H9 (cell line): ENCODE measurements around the gene ABCF1. TPM values are rescaled to one million over a fixed set of nuclear protein-coding genes. Genes with fewer than 3 reads are reported as not detected.

ENCODE experiments used
- DNase-seq: peaks from one replicate; pipeline ENCODE4 v3.0.0-alpha.2; 2017
- H2AFZ ChIP-seq: one replicate; pipeline ENCODE4 v1.6.1; 2013; ENCODE audit warnings: mild to moderate bottlenecking, low read length, control low read depth, moderate library complexity
- H2AK5ac ChIP-seq: 2 replicates; pipeline ENCODE4 v1.6.1; 2013; ENCODE audit warnings: low read length, control low read depth, mixed read lengths; ENCODE audit not compliant: insufficient read length
- H2BK120ac ChIP-seq: one replicate; pipeline ENCODE4 v1.6.1; 2013; ENCODE audit warnings: low read depth, mild to moderate bottlenecking, low read length, control low read depth, inconsistent platforms; ENCODE audit not compliant: poor library complexity, severe bottlenecking
- H2BK12ac ChIP-seq: 2 replicates; pipeline ENCODE4 v1.6.1; 2013; ENCODE audit warnings: low read length, control low read depth, mixed read lengths, low read depth; ENCODE audit not compliant: insufficient read length
- H2BK15ac ChIP-seq: 2 replicates; pipeline ENCODE4 v1.6.1; 2013; ENCODE audit warnings: low read depth, low read length, control low read depth
- H2BK20ac ChIP-seq: one replicate; pipeline ENCODE4 v1.6.1; 2013; ENCODE audit warnings: low read depth, mild to moderate bottlenecking, low read length, control low read depth, inconsistent platforms; ENCODE audit not compliant: poor library complexity, severe bottlenecking
- H2BK5ac ChIP-seq: 2 replicates; pipeline ENCODE4 v1.6.1; 2013; ENCODE audit warnings: low read length, control low read depth, mixed read lengths; ENCODE audit not compliant: insufficient read length
- H3K14ac ChIP-seq: 2 replicates; pipeline ENCODE4 v1.6.1; 2013; ENCODE audit warnings: low read length, control low read depth; ENCODE audit not compliant: insufficient read depth
- H3K18ac ChIP-seq: 2 replicates; pipeline ENCODE4 v1.6.1; 2013; ENCODE audit warnings: low read depth, mild to moderate bottlenecking, mixed read lengths, low read length, control low read depth; ENCODE audit not compliant: insufficient read length
- H3K23ac ChIP-seq: 2 replicates; pipeline ENCODE4 v1.6.1; 2013; ENCODE audit warnings: low read length, control low read depth, mixed read lengths, low read depth; ENCODE audit not compliant: insufficient read length
- H3K23me2 ChIP-seq: 2 replicates; pipeline ENCODE4 v1.6.1; 2013; ENCODE audit warnings: low read depth, mild to moderate bottlenecking, mixed read lengths, low read length, control low read depth; ENCODE audit not compliant: insufficient read length, poor library complexity, severe bottlenecking
- H3K27ac ChIP-seq: 2 replicates; pipeline ENCODE4 v1.5.1; 2013; ENCODE audit warnings: low read length, control low read depth, mixed read lengths, low read depth; ENCODE audit not compliant: insufficient read length
- H3K27me3 ChIP-seq: 2 replicates; pipeline ENCODE4 v1.6.1; 2013; ENCODE audit warnings: low read length, control low read depth, inconsistent platforms; ENCODE audit not compliant: insufficient read depth
- H3K4ac ChIP-seq: 2 replicates; pipeline ENCODE4 v1.6.1; 2013; ENCODE audit warnings: low read depth, mild to moderate bottlenecking, control low read depth, inconsistent platforms, low read length, moderate library complexity
- H3K4me1 ChIP-seq: 2 replicates; pipeline ENCODE4 v1.6.1; 2013; ENCODE audit warnings: low read length, control low read depth, inconsistent platforms; ENCODE audit not compliant: insufficient read depth
- H3K4me2 ChIP-seq: 2 replicates; pipeline ENCODE4 v1.6.1; 2013; ENCODE audit warnings: low read length, control low read depth, mixed read lengths; ENCODE audit not compliant: insufficient read length, insufficient read depth
- H3K56ac ChIP-seq: 2 replicates; pipeline ENCODE4 v1.6.1; 2013; ENCODE audit warnings: low read depth, mild to moderate bottlenecking, mixed read lengths, low read length, control low read depth; ENCODE audit not compliant: insufficient read length
- H3K79me1 ChIP-seq: 2 replicates; pipeline ENCODE4 v1.6.1; 2013; ENCODE audit warnings: low read depth, mild to moderate bottlenecking, moderate library complexity, low read length, control low read depth, inconsistent platforms; ENCODE audit not compliant: insufficient read depth, poor library complexity, severe bottlenecking
- H3K79me2 ChIP-seq: 2 replicates; pipeline ENCODE4 v1.6.1; 2013; ENCODE audit warnings: low read length, control low read depth, inconsistent platforms; ENCODE audit not compliant: insufficient read depth
- H3K9ac ChIP-seq: 2 replicates; pipeline ENCODE4 v1.6.1; 2013; ENCODE audit warnings: low read length, control low read depth, mixed read lengths; ENCODE audit not compliant: insufficient read length; ENCODE audit errors: extremely low read depth
- H3K9me3 ChIP-seq: one replicate; pipeline ENCODE4 v1.6.1; 2013; ENCODE audit warnings: low read depth, low read length, inconsistent platforms; ENCODE audit not compliant: control insufficient read depth
- H3T11ph ChIP-seq: one replicate; pipeline ENCODE4 v1.6.1; 2013; ENCODE audit warnings: mild to moderate bottlenecking, low read length, control low read depth, inconsistent platforms
- H4K20me1 ChIP-seq: one replicate; pipeline ENCODE4 v1.6.1; 2013; ENCODE audit not compliant: control insufficient read depth, insufficient read length, insufficient read depth
- H4K5ac ChIP-seq: 2 replicates; pipeline ENCODE4 v1.6.1; 2013; ENCODE audit warnings: low read depth, mild to moderate bottlenecking, mixed read lengths, low read length, control low read depth; ENCODE audit not compliant: insufficient read length
- H4K8ac ChIP-seq: replicated peaks from 2 replicates; pipeline ENCODE4 v1.6.1; 2013; ENCODE audit warnings: low read length, control low read depth, mixed read lengths, low read depth; ENCODE audit not compliant: insufficient read length
- H4K91ac ChIP-seq: 2 replicates; pipeline ENCODE4 v1.6.1; 2013; ENCODE audit warnings: low read depth, mild to moderate bottlenecking, moderate library complexity, mixed read lengths, low read length, control low read depth; ENCODE audit not compliant: insufficient read length
- H3K27ac Mint-ChIP-seq, 3 experiments: 2 replicates in 2 of 3; 3 replicates in 1 of 3; pipeline ENCODE4 v1.8.0; 2020 to 2021; ENCODE audit warnings: mixed read lengths in 3 of 3, mild to moderate bottlenecking in 1 of 3, moderate library complexity in 1 of 3
- H3K27me3 Mint-ChIP-seq: 2 replicates; pipeline ENCODE4 v1.8.0; 2021; ENCODE audit warnings: low read depth, mild to moderate bottlenecking, moderate library complexity, mixed read lengths
- H3K36me3 Mint-ChIP-seq, 3 experiments: 2 replicates in 2 of 3; 3 replicates in 1 of 3; pipeline ENCODE4 v1.8.0; 2020 to 2021; ENCODE audit warnings: low read depth in 3 of 3, mixed read lengths in 3 of 3; ENCODE audit not compliant: insufficient read depth in 1 of 3
- H3K4me1 Mint-ChIP-seq, 2 experiments: 2 replicates each; pipeline ENCODE4 v1.8.0; 2020; ENCODE audit warnings: mixed read lengths in 2 of 2
- H3K4me3 Mint-ChIP-seq, 2 experiments: 2 replicates in 1 of 2; 3 replicates in 1 of 2; pipeline ENCODE4 v1.8.0; 2020 to 2021; ENCODE audit warnings: mild to moderate bottlenecking in 2 of 2, mixed read lengths in 2 of 2, moderate library complexity in 1 of 2
- H3K9me3 Mint-ChIP-seq, 2 experiments: 2 replicates in 1 of 2; 3 replicates in 1 of 2; pipeline ENCODE4 v1.8.0; 2020; ENCODE audit warnings: mild to moderate bottlenecking in 2 of 2, mixed read lengths in 2 of 2, moderate library complexity in 1 of 2
- CTCF ChIP-seq: fragments of 200-600 bp; sonication (generic); conservative IDR thresholded peaks from 3 replicates; pipeline ENCODE4 v1.8.0; 2021; ENCODE audit warnings: antibody characterized with exemption, mild to moderate bottlenecking
- WGBS: extraction: QIAGEN DNeasy Blood & Tissue Kit; methylation state at CpG from one replicate; pipeline ENCODE4 v1.1.7; 2013; ENCODE audit warnings: missing lambda C conversion rate, low lambda C conversion rate, mixed read lengths; ENCODE audit not compliant: insufficient read length; ENCODE audit errors: extremely low coverage; 5-methylcytosine and 5-hydroxymethylcytosine counted together
- total RNA-seq: library from RNA; stranded (reverse); gene quantifications from 2 replicates; pipeline ENCODE4 v1.2.1, GENCODE V29; 2021

Gene ABCF1
- total RNA-seq, 1 experiment from 2014 or later = 118 TPM

GRCh38 chr6:30601815-30602641 is 30.8 kb downstream of the ABCF1 start:
- H4K5ac ChIP-seq = no peak overlapping the region
- H3K27me3 ChIP-seq = no peaks in the 10 kb centered on the region
- no peak overlapping the region for H3K27ac ChIP-seq
- WGBS = no CpG with 5 or more reads among the region's 39 CpGs
- DNase-seq = no peak
- H2BK120ac ChIP-seq = no peak overlapping the region
- Mint-ChIP-seq H3K27me3 (peaks cover 2% of the 10 kb centered on the region), H3K4me1 (peaks cover 0 to 2% of the 10 kb centered on the region in 2 experiments; a peak in 1 of 4 replicates), H3K9me3 (no peaks in the 10 kb centered on the region), H3K4me3 (no peak overlapping the region), H3K27ac (no peak overlapping the region), H3K36me3 (peaks cover 54 to 81% (median 73%) of the 10 kb centered on the region in 3 experiments)
- TF ChIP-seq CTCF = no peak
- H4K8ac ChIP-seq = no peak overlapping the region
- H3K56ac ChIP-seq = no peak overlapping the region
- H2BK12ac ChIP-seq = no peak overlapping the region
- no peak overlapping the region for H3T11ph ChIP-seq
- H3K79me1 ChIP-seq = no peaks in the 10 kb centered on the region
- no peak overlapping the region for H2BK5ac ChIP-seq
- H3K23me2 ChIP-seq = no peaks in the 10 kb centered on the region
- no peaks in the 10 kb centered on the region for H3K4me1 ChIP-seq
- no peak overlapping the region for H2BK15ac ChIP-seq
- H2AFZ ChIP-seq = no peak overlapping the region
- H3K18ac ChIP-seq = no peak overlapping the region
- H3K14ac ChIP-seq = no peak overlapping the region; the same call in 1 of the 2 replicates
- H3K23ac ChIP-seq = no peak overlapping the region
- peaks cover 3% of the 10 kb centered on the region for H4K20me1 ChIP-seq
- H2AK5ac ChIP-seq = no peak overlapping the region
- no peak overlapping the region for H2BK20ac ChIP-seq
- no peaks in the 10 kb centered on the region for H3K79me2 ChIP-seq
- H3K4ac ChIP-seq = no peak overlapping the region
- no peaks in the 10 kb centered on the region for H3K9me3 ChIP-seq
- no peak overlapping the region for H3K9ac ChIP-seq
- no peak overlapping the region for H3K4me2 ChIP-seq
- H4K91ac ChIP-seq = no peak overlapping the region
